HG02642 (cell line): ENCODE results near the gene SMIM32.

ENCODE experiments used
- ATAC-seq: cut with Tn5 transposase; IDR thresholded peaks from one replicate; pipeline ENCODE4 v1.9.1; 2021; ENCODE audit warnings: mild to moderate bottlenecking; ENCODE audit not compliant: unreplicated experiment, poor library complexity

Gene SMIM32

DNA sequence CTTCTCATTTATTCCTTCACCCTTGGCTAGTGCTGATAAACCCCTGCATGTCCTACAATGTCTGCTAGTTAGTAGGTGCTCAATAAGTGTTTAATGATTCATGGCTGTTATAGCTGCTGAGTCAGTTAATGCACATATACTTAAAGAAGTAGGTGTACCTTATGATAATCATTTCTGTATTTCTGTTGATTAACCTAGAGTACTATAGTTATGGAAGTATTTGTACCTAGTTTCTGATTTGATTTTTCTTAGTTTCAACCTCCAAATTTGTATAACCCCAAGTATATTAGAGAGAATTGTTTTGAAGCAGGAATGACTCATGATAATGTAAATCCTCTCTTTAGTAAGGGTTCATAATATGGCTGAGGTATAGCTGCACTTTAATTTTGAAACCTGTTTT, 51.4 kb downstream of the SMIM32 start:
- peak; percentile 82 for ATAC-seq
